Left ventricle myocardium superior (tissue), 1 donor: ENCODE data around the gene POLH. TPM values are rescaled to one million over a fixed set of nuclear protein-coding genes. Genes with fewer than 3 reads are reported as not detected.

Experiments used
- ATAC-seq: fragments of 200-7000 bp; cut with Tn5 transposase; one replicate; pipeline ENCODE4 v1.9.1; 2020; ENCODE audit warnings: mild to moderate bottlenecking, moderate library complexity
- DNase-seq: peaks from one replicate; pipeline ENCODE4 v3.0.0-alpha.2; 2020
- intact Hi-C: fragments of 100-400 bp; cut with micrococcal nuclease; formaldehyde crosslinking; loops from one replicate; pipeline ENCODE4 v1.11.0; 2022
- total RNA-seq: library from RNA; stranded (reverse); fragmentation: NEBNext Ultra II Directional; extraction: Animal tissue kit (Norgen Biotek cat#: 25700); gene quantifications from one replicate; pipeline ENCODE4 v1.2.1, GENCODE V29; 2021
- donor health status: DM: no; HTN: yes; CAD: no; lungs with severe emphysema.

POLH gene
- total RNA-seq, 1 donor from 2014 or later = 8.7 TPM

DNA sequence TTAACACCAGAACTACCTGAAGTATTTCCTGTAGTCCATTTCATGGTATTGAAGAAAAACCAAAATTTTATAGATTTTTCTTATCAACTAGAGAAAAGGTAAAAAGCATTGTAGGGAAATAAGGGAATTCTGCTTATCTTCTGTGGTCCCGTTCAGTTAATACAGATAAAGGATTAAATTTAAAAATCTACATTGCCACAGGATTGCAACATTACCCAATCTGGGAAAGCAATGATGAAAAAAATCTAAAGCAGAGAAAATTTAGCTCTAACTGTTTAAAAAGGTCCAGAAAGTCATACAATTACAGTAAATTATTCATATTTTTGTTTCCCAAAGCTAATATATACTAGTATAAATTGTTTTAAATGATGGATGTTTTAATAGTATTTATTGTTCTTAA lies 18.0 kb downstream of the POLH start:
- ATAC-seq = no peak
- no peak for DNase-seq
- intact Hi-C loops = no loop called here

DNA sequence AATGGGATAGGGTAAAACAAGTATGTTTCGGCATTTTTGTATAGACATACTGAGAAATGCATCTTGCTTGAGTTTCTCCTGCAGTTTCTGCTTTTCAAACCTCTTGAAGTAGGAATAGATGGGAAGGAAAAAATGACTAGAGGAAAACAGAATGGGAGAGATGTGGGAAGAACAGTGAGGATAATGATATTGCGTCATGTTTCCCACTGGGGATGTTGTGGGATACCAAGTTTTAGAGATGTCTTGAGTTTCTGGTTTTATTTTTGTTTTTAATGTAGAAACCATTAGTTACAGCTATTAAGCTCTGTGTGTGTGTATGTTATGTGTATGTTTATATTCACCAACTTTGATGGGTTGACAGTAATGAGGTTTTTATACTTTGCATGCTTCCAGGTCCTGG lies 24.6 kb downstream of the POLH start:
- intact Hi-C loops = no loop called here
- DNase-seq = no peak

DNA sequence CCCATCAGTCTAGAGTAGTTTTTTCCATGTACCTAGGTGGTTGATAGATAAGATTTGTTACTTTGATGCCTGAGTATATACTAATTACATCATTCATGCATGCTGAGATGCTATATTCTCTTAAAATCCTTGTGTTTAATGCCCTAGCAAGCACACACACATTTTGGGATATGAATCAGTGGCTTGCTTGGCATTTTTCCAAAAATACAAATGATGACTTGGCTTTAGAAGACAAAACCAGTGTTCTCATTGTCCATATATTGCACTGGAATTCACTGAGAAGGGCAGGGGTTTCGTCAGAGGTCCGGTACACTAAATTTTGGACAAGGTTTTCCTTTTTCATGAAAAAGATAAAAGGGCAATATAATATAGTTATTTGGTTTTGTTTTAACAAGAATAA lies 28.2 kb downstream of the POLH start:
- ATAC-seq = no peak
- no peak for DNase-seq
- intact Hi-C loops = no loop called here

More for the DNA sequence above, 24.6 kb downstream of the POLH start:
- ATAC-seq = no peak

GRCh38 chr6:43606019-43606418 lies 30.0 kb downstream of the POLH start:
- DNase-seq (no peak), ATAC-seq (no peak)
- intact Hi-C loops = no loop called here

GRCh38 chr6:43608310-43608763 lies 32.4 kb downstream of the POLH start:
- DNase-seq (peak; percentile 54), ATAC-seq (peak; percentile 61)
- intact Hi-C loops = no loop called here

- intact Hi-C loops = no loop called here
- DNase-seq = no peak
- ATAC-seq = no peak
These were observed 32.8 kb downstream of the POLH start for GRCh38 chr6:43608807-43609206.

DNA sequence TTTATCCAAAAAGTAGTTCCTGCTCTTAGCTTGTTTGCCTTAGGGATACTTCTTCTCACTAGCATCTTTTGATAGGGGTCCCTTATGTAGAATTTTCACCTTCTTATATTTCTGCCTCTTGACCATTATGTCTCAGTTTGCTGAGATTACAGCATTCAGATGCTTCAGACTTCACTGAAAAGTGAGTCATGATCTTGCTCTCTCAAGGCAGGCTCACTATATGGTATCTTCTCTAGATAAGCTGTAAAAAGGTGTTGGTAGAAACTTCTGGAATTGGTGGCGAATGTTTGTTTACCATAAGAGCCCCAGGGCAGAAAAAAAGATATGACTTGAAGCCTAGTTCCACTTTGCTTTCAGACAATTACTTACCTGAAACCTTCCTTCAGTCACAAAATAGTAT lies 33.4 kb downstream of the POLH start:
- no peak for DNase-seq
- intact Hi-C loops = no loop called here
- no peak for ATAC-seq

DNA sequence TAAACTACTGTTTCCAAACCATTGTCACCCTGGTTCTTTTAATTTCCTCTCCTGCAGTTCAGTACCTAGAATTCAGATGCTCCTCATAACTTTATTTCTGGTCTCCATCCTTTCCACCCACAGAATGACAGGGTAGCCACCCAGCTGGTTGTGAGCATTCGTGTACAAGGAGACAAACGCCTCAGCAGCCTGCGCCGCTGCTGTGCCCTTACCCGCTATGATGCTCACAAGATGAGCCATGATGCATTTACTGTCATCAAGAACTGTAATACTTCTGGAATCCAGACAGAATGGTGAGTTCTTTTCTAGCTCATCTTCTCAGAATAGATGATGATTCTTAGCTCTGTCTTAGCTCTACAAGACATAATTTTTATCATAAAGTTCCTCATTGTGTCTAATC lies 34.4 kb downstream of the POLH start:
- ATAC-seq (no peak), DNase-seq (no peak)
- intact Hi-C loops = no loop called here

DNA sequence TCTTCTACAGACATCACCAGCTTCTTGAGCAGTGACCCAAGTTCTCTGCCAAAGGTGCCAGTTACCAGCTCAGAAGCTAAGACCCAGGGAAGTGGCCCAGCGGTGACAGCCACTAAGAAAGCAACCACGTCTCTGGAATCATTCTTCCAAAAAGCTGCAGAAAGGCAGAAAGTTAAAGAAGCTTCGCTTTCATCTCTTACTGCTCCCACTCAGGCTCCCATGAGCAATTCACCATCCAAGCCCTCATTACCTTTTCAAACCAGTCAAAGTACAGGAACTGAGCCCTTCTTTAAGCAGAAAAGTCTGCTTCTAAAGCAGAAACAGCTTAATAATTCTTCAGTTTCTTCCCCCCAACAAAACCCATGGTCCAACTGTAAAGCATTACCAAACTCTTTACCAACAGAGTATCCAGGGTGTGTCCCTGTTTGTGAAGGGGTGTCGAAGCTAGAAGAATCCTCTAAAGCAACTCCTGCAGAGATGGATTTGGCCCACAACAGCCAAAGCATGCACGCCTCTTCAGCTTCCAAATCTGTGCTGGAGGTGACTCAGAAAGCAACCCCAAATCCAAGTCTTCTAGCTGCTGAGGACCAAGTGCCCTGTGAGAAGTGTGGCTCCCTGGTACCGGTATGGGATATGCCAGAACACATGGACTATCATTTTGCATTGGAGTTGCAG lies 37.9 kb downstream of the POLH start:
- intact Hi-C loops = no loop called here
- DNase-seq (no peak), ATAC-seq (no peak)

- DNase-seq = no peak
- intact Hi-C loops = no loop called here
- ATAC-seq = no peak
These were observed 38.4 kb downstream of the POLH start for GRCh38 chr6:43614396-43614730.

GRCh38 chr6:43616725-43617472 lies 40.9 kb downstream of the POLH start:
- DNase-seq (no peak), ATAC-seq (no peak)
- intact Hi-C loops = no loop called here

DNA sequence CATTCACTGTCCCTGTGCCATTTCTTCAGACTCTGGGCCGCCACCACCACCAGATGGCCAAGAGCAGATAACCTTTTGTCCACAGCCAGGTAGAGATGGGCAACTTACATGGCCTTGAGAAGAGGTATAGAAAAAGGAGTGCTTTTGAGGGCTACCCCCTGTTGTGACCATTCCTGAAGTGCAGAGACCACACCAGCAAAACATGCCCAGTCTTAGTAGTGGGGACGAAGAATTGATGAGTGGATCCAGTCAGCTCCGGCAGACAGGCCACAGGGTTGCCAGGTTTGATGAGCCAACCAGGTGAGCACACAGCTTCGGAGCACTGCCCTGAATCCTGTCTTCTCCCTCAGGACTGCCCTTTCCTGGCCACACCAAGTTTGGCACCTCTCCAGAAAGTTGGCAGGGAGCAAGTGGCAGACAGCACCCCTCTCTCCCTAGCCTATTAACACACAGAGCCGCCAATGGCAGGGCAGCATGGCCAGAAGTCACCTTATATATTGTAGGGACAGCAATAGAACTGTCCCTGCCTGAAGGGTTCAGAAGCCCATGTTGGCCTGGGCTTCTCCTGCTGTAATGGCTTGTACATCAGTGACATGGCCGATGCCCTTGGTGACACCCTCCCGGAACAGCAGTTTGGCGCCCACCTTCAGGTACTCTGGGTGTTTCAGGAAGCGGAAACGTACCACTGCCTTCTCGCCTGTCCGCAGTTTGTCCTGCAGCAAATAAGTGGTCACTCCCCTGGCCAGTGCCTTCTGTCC lies 45.3 kb downstream of the POLH start:
- peak; percentile 29 for DNase-seq
- peak; percentile 10 for ATAC-seq
- intact Hi-C loops = no loop called here

DNA sequence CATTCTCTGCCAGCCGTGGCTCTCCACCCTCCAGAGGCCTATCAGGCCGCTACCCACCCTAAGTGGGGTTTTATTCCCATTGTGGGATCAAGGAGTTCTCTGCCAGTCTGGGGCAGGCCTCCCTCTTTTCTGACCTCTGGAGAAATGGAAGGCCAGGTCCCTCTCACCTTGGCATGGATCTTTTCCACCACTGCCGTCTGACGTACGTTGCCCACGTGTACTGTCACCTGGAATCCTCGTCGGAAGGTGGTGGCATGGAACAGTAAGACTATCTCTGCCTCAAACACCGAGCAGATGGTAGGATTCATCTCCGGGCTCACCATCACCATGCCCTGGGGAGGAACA lies 45.8 kb downstream of the POLH start:
- ATAC-seq (no peak), DNase-seq (no peak)
- intact Hi-C loops = no loop called here

DNA sequence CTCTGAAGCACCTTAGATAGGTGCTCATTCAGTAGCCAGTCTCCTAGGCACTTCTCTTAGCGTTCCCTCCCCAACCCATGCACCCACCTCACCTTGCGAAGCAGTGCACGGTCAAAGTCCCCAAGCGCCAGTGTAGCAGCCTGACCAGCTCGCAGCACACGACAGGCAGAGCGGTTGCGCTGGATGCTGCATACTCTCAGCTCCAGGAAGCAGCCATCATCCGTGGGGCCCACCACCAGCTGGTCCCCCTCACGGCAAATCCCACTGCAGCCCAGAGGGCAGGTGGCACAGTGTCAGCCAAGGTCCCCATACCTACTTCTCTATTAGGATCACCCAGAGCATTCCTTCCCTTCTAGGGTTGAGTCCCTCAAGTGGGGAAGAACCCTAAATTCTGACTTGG lies 46.6 kb downstream of the POLH start:
- DNase-seq (peak; percentile 15), ATAC-seq (no peak)
- intact Hi-C loops = no loop called here

GRCh38 chr6:43623880-43624785 lies 48.1 kb downstream of the POLH start:
- intact Hi-C loops = no loop called here
- DNase-seq (peak; percentile 21), ATAC-seq (no peak)

GRCh38 chr6:43624786-43625288 lies 48.9 kb downstream of the POLH start:
- ATAC-seq = no peak
- DNase-seq = peak; percentile 18
- intact Hi-C loops = no loop called here

- DNase-seq = no peak
- no peak for ATAC-seq
- intact Hi-C loops = no loop called here
These were observed 49.5 kb downstream of the POLH start for GRCh38 chr6:43625393-43625992.

GRCh38 chr6:43627008-43627825 lies 51.2 kb downstream of the POLH start:
- peak; percentile 6 for ATAC-seq
- intact Hi-C loops = no loop called here
- DNase-seq = peak; percentile 46
